OCI-M1 (cell line): ENCODE data around the gene SHFL.

Experiments used
- DNase-seq: peaks from one replicate; lab custom pipeline; 2025; lab: John Stamatoyannopoulos, UW

The SHFL gene

DNA sequence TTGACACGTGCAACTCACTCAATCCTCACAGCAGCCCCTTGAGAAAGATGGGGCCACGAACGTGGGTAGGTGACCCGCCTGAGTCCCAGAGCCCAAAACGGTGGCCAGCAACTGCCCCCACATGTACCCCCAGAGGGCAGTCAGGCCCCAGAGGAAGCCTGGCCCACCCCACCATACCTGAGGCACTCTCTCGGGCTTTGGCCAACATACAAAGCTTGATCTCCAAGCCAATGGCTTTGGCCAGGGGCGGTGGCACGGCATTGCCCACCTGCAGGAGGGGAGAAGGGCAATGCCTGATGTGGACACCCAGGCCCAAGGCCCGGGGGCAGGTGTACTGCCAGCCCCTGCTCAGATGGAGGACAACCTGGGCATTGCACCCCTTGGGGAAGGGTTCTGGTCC is 47.9 kb downstream of the SHFL start:
- DNase-seq = no peak

DNA sequence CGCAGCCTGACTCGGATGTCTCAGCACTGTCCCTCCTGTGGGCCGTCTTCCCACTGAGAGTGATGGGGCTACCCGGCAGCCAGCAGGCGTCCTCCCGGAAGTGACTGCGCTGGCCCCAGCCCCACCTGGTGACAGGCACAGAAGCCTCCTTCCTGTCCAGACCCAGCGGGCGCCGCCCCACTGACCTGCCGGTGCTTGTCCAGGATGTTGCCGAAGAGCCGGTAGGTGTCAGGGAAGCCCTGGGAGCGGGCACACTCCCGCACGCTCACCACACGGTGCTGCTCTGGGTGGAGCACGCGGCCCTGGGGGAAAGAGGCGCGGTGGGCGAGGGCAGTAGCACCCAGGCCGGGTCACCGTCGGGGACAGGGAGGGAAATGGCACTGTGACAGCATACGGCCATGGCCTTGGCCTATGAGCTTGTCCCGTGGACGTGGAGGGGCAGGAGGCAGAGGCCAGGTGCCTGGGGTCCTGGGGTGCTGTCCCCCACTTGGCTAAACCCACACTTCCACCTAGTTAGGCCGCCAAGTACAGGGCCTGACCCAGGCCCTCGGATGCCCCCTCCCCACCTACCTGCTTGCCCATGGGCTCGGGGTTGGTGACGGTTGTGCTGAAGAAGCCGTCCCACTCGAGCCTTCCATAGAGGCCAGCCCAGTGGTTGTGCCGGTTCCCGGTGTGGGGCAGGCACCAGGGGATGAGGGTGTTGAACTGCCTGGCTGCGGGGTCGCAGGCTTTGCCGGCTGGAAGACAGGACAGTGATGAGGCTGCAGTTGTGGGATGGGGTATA is 49.6 kb downstream of the SHFL start:
- no peak for DNase-seq

DNA sequence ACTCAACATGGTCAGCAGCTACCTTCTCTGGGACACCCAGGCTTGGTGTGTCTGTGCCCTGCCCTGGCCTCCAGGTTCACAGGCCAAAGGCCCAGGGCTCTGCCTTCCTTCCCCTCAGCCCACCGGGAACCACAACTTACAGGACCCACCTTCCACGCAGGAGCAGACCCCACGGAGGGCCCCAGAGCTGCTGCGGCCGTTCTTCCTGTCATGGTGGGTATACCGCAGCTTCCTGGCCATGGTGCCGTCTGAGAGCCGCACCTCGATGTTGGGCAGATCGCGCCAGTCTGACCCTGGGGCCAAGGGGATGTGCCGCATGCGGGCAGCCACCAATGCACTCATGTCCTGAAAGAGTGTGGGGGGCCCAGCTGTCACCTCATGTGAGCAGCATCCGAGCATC is 50.8 kb downstream of the SHFL start:
- DNase-seq = no peak

DNA sequence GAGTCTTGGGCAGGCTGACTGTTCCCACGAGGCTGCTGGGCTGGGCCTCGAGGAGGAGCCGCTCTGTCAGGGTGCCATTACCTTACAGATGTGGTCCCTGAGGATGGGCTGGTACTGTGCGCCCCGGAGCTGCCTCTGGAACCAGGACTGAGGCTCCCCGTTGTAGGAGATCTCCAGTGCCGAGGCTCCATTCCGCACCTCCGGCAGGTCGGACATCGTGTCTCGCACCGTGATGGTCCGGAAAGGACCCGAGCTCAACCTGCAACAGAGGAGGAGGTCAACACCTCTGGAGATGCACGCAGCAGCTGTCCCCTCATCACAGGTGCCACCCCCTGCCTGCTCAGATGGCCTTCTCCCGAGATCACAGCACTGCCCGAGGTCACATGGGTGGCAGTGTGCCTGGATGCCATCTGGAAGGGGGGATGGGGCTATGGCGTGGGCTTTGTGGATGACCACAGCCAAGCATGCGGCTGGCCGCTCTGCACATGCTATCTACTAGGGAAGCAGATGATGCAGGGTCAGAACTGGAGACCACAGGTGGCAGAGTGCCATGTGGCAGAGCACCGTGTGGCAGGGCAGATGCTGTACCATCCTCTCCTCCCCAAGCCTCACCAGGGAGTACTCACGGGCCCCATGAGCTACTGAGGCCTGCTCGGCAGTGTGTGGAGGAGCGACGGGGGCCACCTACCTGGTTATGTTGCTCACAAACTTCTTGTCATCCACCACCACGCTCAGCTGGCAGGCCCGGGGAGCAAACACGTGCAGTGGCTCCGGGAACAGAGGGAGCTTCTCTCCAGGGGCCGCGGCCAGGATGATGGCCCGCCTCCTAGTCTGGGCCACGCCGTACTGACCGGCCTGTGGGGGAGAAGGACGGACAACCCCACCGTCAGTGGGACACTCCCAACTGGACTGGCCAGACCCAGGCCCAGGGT is 51.9 kb downstream of the SHFL start:
- DNase-seq = no peak

DNA sequence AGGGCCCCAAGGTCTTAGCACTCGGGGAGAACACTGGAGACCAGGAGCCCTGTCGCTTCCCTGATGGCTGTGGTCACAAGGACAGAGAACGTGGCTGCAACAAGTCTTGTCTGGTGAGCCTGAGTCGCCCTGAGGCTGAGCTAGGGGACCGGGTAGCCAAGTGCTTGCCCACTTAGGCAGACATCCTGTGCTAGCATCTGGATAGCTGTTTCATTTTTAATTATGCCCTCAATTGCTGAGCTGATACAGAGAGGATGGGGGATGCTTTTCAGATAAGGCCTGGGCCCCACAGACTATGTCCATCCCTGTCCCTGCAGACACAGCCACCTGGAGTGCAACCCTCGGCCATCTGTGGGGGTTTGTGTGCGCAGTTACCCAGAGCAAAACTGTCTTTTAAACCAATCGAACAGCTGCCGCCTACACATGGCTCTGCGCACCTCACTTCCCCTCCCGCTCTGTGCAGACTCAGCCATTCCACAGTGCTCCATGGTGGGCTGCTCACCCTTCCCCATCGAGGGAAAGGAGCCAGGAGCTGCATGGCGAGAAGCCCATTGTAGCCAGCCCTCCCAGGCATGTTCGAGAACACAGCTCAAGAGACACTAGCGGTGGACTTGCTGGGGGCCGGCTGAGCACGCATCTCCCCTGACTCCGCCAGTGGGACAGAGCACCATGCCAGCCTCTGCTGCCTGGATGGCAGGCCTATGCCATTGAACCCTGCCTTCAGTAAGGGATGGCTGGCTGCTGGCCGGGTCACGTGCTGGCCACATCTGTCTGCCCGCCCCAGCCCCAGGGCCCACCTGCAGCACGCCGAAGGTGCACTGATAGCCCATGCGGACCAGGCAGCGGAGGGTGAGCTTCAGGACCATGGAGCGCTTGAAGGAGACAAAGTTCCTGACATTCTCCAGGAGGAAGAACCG is 53.0 kb downstream of the SHFL start:
- no peak for DNase-seq

DNA sequence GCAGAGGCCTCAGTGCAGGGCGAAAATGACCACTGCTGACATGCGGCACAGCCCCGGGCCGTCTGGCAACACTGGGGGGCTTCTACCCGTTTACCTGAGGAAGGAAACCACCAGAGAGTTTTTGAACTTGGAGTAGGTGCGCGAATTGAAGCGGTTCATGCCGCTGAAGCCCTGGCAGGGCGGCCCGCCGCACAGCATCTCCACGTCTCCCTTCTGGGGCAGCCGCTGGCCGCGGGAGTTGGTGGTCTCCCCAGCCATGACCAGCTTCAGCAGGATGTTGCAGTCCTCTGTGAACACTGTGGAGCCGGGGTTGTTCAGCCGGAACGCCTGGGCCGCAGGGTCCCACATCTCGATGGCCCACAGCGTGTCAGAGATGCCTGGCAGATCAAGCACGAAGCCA is 53.8 kb downstream of the SHFL start:
- no peak for DNase-seq

DNA sequence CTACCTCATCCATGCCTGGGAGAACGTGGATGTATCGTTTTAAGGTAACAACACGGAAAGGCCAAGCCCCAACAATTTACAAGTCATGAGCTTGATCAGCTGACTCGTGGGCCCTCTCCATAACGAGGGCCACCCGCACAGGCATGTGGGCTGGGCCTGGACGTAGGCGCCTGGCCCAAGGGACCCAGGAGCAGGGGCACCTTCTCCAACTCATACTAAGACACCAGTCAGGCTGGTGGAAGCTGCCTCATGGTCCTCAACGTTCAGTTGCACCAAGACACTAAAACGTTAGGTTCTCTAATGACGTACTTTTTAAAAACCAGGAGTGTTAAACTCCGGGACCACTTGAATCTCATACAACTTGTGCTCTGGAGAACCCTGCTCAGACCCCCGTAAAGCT is 55.4 kb downstream of the SHFL start:
- DNase-seq = no peak

DNA sequence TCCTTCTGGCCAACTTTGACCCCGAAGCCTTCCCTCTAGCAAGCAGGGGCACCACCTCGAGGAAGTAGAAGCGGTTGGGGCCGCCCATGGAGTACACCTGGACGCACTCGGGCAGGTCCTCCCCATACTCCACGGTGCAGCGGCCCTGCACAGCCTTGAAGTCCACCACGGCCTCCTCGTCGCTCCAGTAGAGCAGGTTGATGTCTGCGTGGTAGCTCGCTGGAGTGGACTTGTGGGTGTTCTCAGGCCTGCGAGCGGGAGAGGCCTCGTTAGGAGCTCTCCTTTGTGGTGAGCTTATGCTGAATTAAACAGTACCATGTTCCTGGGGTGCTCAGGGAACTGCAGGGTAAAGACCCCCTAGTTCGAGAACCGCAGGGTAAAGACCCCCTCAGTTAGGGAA is 55.9 kb downstream of the SHFL start:
- DNase-seq = no peak
